ENCODE data around the gene FOS.

DNA sequence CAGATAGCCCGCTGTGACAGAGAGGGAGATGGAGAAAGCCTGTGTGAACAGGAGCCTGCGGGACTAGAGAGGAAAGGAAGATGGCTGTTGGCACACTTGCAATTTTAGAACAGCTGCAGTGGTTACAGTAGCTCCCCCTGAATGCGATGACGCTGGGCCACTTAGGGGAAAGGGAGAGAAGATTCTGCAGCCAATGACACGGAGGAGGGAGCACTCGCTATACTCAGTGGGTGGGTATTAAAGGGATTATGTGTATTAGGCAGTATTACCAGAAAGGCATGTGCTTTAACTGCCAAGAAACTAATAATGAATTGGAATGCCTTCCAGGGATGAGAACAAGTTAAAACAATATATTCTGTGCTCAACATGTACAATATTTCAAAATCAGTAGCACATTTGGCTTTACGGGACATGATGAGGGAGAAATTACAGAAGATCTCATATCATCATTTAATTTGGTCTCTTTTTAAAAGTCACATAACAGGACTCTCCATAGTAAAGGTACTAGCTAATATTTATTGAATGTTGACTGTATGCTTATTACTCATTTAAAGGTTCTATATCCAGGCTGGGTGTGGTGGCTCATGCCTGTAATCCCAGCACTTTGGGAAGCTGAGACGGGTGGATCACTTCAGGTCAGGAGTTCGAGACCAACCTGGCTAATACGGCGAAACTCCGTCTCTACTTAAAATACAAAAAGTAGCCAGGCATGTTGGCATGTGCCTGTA is 35.9 kb upstream of the FOS start:
- no peak for TF ChIP-seq POLR2A (IDR thresholded peaks at IDR 0.05)
- TF ChIP-seq, protein P1, sequence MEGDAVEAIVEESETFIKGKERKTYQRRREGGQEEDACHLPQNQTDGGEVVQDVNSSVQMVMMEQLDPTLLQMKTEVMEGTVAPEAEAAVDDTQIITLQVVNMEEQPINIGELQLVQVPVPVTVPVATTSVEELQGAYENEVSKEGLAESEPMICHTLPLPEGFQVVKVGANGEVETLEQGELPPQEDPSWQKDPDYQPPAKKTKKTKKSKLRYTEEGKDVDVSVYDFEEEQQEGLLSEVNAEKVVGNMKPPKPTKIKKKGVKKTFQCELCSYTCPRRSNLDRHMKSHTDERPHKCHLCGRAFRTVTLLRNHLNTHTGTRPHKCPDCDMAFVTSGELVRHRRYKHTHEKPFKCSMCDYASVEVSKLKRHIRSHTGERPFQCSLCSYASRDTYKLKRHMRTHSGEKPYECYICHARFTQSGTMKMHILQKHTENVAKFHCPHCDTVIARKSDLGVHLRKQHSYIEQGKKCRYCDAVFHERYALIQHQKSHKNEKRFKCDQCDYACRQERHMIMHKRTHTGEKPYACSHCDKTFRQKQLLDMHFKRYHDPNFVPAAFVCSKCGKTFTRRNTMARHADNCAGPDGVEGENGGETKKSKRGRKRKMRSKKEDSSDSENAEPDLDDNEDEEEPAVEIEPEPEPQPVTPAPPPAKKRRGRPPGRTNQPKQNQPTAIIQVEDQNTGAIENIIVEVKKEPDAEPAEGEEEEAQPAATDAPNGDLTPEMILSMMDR (IDR thresholded peaks at IDR 0.05), result no peak
